ENCODE measurements around the gene KRTAP13-3.

The KRTAP13-3 gene, protein sequence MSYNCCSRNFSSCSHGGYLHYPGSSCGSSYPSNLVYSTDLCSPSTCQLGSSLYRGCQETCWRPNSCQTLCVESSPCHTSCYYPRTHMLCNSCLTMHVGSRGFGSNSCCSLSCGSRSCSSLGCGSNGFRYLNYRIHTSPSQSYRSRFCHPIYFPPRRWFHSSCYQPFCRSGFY

GRCh38 chr21:30425826-30426225, at the start of gene KRTAP13-3:
KRTAP13-3 (minus strand) TSS chr21:30425926; CDS start chr21:30425912, 14 bp downstream.
- no peak for DNase-seq (ENCODE audit: low spot score)

GRCh38 chr21:30468900-30469714, 43.4 kb upstream of the KRTAP13-3 start:
- DNase-seq (ENCODE audit: low spot score), result no peak

DNA sequence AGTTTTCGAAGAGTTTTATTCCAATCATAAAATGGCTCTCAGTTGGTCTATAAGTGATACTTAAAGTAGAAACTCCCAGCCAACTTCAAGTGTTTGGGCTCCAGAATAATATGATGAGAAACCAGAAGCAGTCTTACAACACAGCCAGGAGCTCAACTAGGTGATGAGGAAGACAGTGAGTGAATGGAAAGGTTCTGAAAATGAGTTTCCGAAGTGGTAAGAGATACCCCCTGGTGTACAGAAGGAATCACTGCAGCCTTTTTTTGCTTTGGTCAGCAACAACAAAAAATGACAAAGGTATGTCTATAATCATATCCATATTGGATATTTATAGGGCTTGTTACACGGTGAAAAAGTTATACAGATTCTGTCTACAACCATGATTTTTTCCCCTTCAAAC, 38.0 kb upstream of the KRTAP13-3 start:
- DNase-seq (ENCODE audit: low spot score), result peak; percentile 5

GRCh38 chr21:30448514-30448913, 22.8 kb upstream of the KRTAP13-3 start:
- no peak for DNase-seq (ENCODE audit: low spot score)

GRCh38 chr21:30447056-30447455, 21.3 kb upstream of the KRTAP13-3 start:
- DNase-seq (ENCODE audit: low spot score), result no peak

GRCh38 chr21:30444204-30444603, 18.5 kb upstream of the KRTAP13-3 start:
- DNase-seq (ENCODE audit: low spot score), result no peak

DNA sequence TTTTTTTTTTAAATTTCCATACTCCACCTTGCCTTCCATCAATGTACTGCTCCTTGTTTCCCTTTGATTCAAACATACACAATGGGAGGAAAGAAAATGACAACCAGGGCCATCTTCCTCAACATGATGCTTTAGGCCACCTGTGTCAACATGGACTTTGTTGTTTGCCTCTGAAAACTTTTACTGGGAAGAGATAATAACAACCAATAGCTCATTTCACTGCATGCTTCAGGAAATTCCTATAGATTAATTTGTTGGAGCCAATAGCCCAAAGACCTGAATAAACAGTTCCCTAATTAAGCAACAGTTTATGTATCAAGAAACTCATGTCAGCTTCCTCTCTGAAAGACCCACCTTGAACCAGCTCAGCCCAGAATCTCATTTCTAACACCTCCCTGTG, 17.5 kb upstream of the KRTAP13-3 start:
- DNase-seq (ENCODE audit: low spot score), result no peak

GRCh38 chr21:30439975-30440374, 14.2 kb upstream of the KRTAP13-3 start, which contains the start of gene KRTAP15-1:
KRTAP15-1 (plus strand) TSS chr21:30440275; CDS start chr21:30440328, 53 bp downstream.
- DNase-seq (ENCODE audit: low spot score), result no peak

DNA sequence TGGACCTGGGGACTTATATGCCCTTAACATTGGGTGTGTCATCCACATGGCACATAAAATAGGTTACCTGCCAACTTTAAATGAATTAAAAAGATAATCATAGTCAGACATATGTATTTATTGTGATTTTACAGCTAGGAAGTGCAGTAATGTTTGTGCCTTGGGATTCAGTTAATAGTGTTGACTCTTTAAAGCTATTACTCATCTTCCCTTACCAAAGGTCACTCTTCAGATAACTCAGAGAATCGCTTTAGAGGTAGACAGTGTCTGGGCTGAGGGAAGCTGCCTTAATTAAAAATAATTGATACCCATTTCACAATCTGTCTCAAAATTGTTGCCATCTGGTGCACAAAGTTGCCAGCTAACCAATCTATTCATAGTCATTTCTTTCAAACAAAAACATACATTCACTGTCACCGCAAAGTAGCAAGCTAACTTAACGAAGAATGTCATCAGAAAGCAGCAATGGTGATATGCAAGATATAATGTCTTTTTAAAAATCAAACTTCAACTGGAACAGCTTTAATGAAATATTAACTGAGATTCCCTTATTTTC, 11.4 kb upstream of the KRTAP13-3 start:
- no peak for DNase-seq (ENCODE audit: low spot score)

DNA sequence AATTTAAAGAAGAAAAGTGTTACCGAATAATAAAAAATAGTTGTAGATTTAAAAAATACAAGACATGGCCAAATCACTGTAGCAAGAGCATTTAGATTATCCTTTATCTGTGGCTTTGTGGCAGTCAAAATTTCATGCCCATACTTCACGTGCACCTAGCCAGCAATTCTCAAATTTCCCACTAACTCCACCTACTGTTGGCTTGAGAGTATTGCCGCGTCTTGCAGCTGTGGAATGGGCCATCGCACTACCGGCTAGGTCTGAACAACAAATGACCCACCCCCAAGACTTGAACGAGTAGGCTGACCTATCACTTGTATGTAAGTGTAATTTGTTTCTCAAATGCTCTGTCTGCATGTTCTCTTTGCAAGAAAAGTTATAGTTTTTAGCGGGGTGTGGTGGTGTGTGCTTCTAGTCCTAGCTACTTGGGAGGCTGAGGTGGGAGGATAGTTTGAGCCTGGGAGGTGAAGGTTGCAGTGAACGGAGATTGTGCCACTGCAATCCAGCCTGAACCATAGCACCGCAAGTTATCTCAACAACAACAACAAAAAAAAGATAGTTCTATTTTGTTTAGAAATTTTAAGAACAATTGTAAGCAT, 8.4 kb upstream of the KRTAP13-3 start:
- DNase-seq (ENCODE audit: low spot score), result peak; percentile 38

GRCh38 chr21:30430170-30430655, 4.5 kb upstream of the KRTAP13-3 start, which contains the start of gene KRTAP13-4:
KRTAP13-4 (plus strand) TSS chr21:30430220; CDS start chr21:30430276, 56 bp downstream.
- DNase-seq (ENCODE audit: low spot score), result no peak

- no peak for DNase-seq (ENCODE audit: low spot score)
These were observed 1.0 kb upstream of the KRTAP13-3 start for GRCh38 chr21:30426731-30427130.

DNA sequence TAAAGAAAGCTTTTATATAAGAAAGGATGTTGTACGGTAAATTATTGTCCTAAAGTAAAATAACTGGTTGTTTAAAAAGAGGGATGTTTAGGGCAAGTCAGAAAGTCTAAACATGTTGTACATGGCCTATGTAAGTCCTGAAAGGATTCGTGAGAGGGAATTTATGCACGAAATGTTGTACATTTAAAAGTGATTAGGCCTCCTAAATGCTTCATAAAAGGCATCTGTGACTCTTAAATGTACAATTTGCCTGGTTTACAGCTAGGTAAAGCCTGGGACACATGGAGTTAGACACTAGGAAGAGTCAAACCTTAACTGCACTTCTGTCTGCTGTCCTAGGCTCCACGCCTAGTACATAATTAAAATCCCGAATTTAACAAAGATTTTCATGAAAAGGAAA, 9.7 kb downstream of the KRTAP13-3 start:
- no peak for DNase-seq (ENCODE audit: low spot score)

DNA sequence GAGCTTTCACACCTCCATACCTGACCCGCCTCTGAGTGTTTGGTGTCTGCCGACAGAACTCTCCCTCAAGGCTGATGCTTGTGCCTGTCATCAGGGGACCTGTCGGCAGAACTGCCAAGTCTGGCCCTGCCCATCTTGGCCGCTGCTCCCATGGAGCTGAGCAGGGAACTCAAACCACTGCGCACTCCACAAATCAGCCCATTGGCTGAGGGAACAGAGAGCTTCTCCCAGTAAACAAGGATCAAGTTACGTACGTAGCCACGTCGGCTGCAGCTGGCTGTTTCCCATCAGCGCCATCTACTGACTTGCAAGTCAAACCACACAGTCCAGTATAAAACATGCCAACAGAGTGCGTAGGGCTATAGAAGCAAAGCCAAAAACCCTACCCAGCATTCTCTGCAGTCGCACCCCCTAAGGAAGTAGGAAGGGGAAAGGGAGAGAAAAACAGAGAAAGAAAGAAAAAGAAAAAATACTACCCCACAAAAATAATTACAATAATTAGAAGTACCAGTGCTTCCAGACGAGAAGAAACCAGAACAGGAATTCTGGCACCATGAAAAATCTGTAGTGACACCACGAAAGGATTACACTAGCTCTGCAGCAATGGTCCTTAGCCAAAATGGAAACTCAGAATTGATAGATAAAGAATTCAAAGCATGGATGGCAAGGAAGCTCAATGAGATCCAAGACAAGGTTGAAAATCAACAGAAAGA, 16.8 kb downstream of the KRTAP13-3 start:
- peak; percentile 80 for DNase-seq (ENCODE audit: low spot score)

DNA sequence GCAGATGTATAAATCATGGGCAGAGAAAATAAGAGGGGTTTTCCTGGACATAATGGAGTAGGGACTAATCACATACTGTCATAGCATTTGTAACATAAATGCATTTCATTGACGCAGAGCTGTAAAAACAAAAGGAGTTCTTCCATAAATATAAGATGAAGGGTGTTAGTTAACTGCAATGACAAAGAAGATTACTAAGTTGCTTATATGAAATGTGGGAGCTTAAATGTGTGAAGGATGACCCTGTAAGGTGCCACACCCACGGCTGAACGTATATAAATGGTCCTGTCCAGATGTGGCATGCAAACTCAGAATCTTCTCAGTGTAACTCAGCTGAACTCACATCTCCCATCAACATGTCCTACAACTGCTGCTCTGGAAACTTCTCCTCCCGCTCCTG, 30.0 kb downstream of the KRTAP13-3 start, which contains the start of gene KRTAP13-1:
TSS of gene KRTAP13-1 (plus strand) at position 301 of the 400 bp plus-strand sequence. CDS start at position 357, 56 bp downstream.
- DNase-seq (ENCODE audit: low spot score), result no peak

GRCh38 chr21:30391492-30392025, 34.2 kb downstream of the KRTAP13-3 start:
- DNase-seq (ENCODE audit: low spot score), result no peak

GRCh38 chr21:30382201-30382600, 43.5 kb downstream of the KRTAP13-3 start:
- DNase-seq (ENCODE audit: low spot score), result no peak
